Adrenal gland (tissue), 5 donors: ENCODE data around the gene ARHGAP10.

ENCODE experiments used
- CTCF ChIP-seq, 6 experiments: fragments of 450-650 bp in 4 of 6; fragments of 200-600 bp in 2 of 6; sonication (generic) in 1 of 6; IDR thresholded peaks; 1 replicate in 5 of 6; 2 replicates in 1 of 6; pipeline versions ENCODE4 v1.5.1 to v1.8.0; 2016 to 2021; ENCODE audit warnings: antibody characterized with exemption in 6 of 6, mild to moderate bottlenecking in 2 of 6, moderate library complexity in 1 of 6
- POLR2A ChIP-seq, 2 donors: fragments of 450-650 bp; IDR thresholded peaks; one replicate each; pipeline ENCODE4 v1.6.1; 2017; ENCODE audit warnings: antibody characterized with exemption in 2 of 2, mild to moderate bottlenecking in 2 of 2, moderate library complexity in 1 of 2
- donor health status: DM: no; HTN: no; CAD: no.

DNA sequence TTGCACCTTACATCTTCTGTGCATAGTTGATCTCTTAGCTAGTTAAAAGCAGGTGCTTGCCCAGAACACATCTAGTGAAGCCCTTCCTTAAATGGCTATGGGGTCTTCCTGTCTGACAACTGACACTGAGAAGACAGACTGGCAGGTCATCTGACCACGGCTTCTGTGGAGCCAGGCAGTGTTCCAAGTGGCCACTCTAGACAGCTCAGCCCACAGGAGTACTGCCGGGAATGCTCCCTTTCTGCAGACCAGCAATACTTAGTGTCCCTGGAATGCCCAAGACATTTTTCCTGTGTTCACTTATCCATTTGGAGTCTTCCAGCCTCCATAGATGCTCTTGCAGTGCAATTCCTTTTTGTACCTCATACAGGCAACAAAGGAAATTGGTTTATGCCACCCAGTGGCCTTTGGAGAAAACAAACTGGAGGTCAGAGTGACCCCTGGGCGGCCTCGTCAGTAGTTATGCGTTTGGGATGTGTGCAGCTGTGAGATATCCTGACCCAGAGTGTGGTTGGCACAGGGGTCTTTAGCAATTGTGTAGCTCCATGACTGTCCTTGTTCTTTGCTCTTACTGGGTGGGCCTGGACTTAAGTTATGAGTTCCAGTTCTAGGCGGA is 335.5 kb downstream of the ARHGAP10 start:
- TF ChIP-seq CTCF (IDR thresholded peaks at IDR 0.05) (no peak), POLR2A (IDR thresholded peaks at IDR 0.05) (no peak)
